Measurements from ENCODE around the gene MISP3. TPM values are rescaled to one million over a fixed set of nuclear protein-coding genes. Genes with fewer than 3 reads are reported as not detected.
A peak's percentile ranks its signal among the peaks of the same experiment; 100 is the strongest.

Gene MISP3
- total and polyA plus RNA-seq, 9 of the 15 experiments (the other 6 are each of a cell fraction or from before 2014, with no cell fraction given) = 0.25 to 5.6 (median 1.6) TPM

GRCh38 chr19:14091081-14091812 is 18.7 kb downstream of the MISP3 start (continued):
- TF ChIP-seq ZNF253 (CRISPR knock-in tag; conservative IDR thresholded peaks at IDR 0.05) (no peak), ZNF444 (CRISPR knock-in tag; IDR thresholded peaks at IDR 0.05) (peak; percentile 78), ZNF518B (CRISPR knock-in tag; IDR thresholded peaks at IDR 0.05) (no peak), DNMT1 (IDR thresholded peaks at IDR 0.05) (no peak), SLC30A9 (CRISPR knock-in tag; IDR thresholded peaks at IDR 0.05) (no peak), GATAD2B (IDR thresholded peaks at IDR 0.05; ENCODE audit: borderline replicate concordance) (peak; percentile 88), FOXA3 (CRISPR knock-in tag; conservative IDR thresholded peaks at IDR 0.05 in 1 of 2, IDR thresholded peaks at IDR 0.05 in 1 of 2) (no peak), EWSR1 (IDR thresholded peaks at IDR 0.05; ENCODE audit: borderline replicate concordance, low read depth, partially characterized antibody) (no peak), ZNF511 (CRISPR knock-in tag; IDR thresholded peaks at IDR 0.05) (peak; percentile 77), RB1 (IDR thresholded peaks at IDR 0.05; ENCODE audit: low read depth) (peak; percentile 87), SMAD3 (CRISPR knock-in tag; conservative IDR thresholded peaks at IDR 0.05) (no peak), ZNF280B (CRISPR knock-in tag; IDR thresholded peaks at IDR 0.05) (no peak), MTA3 (IDR thresholded peaks at IDR 0.05; ENCODE audit: borderline replicate concordance) (peak; percentile 90; the same call in 1 of the 2 replicates), TCF7L2 (IDR thresholded peaks at IDR 0.05; ENCODE audit: low read depth, low read length) (no peak), COPS2 (conservative IDR thresholded peaks at IDR 0.05) (no peak), DPF2 (IDR thresholded peaks at IDR 0.05) (no peak), ZNF398 (CRISPR knock-in tag; IDR thresholded peaks at IDR 0.05) (no peak), TEAD1 (CRISPR knock-in tag; IDR thresholded peaks at IDR 0.05) (no peak; a peak in 1 of 4 replicates), ZNF197 (CRISPR knock-in tag; IDR thresholded peaks at IDR 0.05; ENCODE audit: low read depth) (no peak), ZNF384 (IDR thresholded peaks at IDR 0.05; ENCODE audit: low read depth, low read length) (peak; percentile 100), SMAD4 (CRISPR knock-in tag; conservative IDR thresholded peaks at IDR 0.05) (peak; percentile 84), ELF4 (CRISPR knock-in tag; IDR thresholded peaks at IDR 0.05) (no peak)
